HG03095 (cell line): ENCODE results near the gene MND1.
A peak's percentile ranks its signal among the peaks of the same experiment; 100 is the strongest.
"Not testable (repeated sequence)": the region's sequence is repeated elsewhere in the genome, so short reads cannot be mapped to it uniquely, and the experiment has no call there.

Experiments used
- ATAC-seq: cut with Tn5 transposase; IDR thresholded peaks from one replicate; pipeline ENCODE4 v1.9.1; 2021; ENCODE audit warnings: moderate library complexity; ENCODE audit not compliant: unreplicated experiment

MND1 gene

GRCh38 chr4:153433754-153434105, 89.2 kb downstream of the MND1 start:
- peak; percentile 1 for ATAC-seq

DNA sequence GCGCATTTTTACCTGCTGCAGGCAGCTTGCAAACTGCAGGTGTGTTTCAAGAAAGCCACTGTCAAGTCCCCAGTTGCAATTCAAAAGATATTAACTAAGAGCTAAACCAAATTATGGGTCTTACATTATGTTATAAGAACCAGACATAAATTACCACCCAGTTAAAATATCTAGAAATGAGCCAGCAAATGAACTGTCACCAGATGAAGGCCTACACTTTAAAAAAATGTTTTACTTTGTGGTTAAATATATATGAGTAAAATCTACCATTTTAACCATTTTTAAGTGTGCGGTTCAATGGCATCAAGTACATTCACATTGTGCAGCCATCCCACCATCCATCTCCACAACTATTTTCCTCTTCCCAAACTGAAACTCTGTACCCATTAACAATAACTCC, 89.7 kb downstream of the MND1 start:
- no peak for ATAC-seq

- ATAC-seq, result peak; percentile 66
These were observed 94.6 kb downstream of the MND1 start for GRCh38 chr4:153438916-153439756.

DNA sequence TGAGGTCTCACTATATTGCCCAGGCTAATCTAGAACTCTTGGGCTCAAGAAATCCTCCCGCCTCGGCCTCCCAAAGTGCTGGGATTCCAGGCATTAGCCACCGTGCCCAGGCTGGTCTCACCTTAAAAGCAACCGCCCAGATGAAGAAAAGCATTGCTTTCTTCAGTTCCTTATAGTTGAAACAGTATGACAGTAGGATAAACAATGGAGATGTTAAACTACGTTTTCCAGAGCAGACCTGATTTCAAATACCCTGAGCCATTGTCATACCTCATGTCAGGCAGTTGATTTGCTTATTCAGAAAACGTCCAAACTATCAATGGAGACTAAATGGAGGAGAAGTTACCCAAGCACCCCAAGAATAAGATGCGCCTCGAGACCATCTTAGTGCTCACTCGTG, 95.3 kb downstream of the MND1 start:
- ATAC-seq, result no peak

DNA sequence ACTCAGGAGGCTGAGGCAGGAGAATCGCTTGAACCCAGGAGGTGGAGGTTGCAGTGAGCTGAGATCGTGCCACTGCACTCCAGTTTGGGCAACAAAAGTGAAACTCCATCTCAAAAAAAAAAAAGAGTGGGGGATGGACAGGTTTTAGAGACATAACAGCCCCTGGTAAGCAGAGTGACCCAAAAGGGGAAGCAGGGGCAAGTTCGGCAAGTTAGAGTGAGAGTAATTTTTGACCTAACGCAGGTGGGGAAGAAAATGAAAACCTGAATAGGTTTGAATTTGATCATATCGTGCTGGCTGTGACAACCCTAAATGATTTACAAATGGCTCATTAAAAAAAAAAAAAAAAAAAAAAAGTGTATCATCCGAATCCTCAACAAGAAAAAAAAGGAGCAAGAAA, 96.0 kb downstream of the MND1 start:
- ATAC-seq, result no peak

DNA sequence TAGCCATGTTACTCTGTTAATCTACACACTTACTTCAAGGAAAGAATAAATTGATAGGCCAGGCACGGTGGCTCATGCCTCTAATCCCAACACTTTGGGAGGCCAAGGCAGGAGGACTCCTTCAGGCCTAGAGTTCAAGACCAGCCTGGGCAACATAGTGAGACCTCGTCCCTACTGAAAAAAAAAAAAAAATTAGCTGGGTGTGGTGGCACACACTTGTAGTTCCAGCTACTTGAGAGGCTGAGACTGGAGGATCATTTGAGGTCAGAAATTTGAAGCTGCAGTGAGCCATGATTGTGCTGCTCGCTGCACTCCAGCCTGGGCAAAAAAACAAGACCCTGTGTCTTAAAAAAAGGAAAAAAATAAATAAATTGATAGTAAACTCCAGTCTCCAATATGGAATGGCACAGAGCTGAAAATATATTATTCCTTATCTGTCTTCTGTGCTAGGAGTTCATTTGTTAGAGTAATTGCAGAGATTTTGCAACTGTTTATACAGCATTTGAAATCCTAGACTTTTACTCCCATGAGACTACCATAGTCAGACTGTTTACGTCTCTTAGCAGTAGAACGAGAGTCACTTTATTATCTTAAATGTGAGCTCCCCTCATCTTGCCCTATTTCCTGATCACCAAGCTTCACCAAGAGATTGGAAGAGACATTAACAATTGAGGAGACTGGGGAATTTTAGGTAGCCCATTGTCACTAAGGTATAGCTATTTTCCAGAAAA, 102.9 kb downstream of the MND1 start:
- ATAC-seq, result no peak

DNA sequence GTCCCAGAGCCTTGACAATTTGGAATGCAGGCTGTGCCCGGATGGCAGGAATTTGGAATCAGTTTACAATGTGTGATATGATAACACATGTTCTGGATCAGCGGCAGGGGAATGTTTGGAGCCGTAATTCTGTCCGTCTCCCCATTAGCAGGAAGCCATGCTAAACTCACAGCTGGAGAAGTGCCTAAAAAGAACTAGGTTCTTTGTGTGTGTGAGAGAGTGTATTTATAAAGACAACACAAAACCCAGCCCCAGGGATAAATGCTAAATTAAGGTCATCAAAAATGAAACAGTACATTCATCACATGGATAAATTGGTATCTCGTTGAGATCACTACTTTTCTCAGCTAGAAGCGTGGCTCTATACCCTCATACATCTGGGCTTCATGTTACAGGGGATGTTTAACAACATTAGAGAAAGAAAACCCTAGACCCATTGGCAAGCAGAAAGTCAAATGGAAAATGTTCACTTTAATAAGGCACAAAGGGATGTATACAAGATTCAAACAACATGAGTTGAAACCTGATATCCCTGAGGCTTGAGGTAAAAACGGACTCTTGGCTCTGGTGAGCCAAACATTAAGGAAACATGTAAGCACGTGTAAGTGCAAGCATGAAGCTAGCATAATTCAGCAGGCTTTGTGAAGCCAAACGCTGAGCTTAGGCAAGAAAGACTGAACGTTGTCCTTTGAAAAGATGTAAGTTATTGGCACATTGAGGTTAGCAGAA, 103.7 kb downstream of the MND1 start:
- ATAC-seq, result no peak

- no peak for ATAC-seq
These were observed 104.8 kb downstream of the MND1 start for GRCh38 chr4:153449338-153449737.

GRCh38 chr4:153450544-153450917, 106.0 kb downstream of the MND1 start:
- ATAC-seq, result no peak

DNA sequence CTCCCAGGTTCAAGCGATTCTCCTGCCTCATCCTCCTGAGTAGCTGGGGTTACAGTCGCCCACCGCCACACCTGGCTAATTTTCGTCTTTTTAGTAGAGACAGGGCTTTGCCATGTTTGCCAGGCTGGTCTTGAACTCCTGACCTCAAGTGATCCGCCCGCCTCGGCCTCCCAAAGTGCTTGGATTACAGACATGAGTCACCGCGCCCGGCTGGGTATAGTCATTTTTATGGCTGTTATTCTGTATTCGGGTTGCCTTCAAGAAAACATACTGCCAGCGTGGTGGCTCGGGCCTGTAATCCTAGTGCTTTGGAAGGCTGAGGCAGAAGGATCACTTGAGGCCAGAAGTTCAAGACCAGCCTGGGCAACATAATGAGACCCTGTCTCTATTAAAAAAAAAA, 106.7 kb downstream of the MND1 start:
- ATAC-seq, result not testable (repeated sequence)

- ATAC-seq, result no peak
These were observed 107.6 kb downstream of the MND1 start for GRCh38 chr4:153451911-153452657.

DNA sequence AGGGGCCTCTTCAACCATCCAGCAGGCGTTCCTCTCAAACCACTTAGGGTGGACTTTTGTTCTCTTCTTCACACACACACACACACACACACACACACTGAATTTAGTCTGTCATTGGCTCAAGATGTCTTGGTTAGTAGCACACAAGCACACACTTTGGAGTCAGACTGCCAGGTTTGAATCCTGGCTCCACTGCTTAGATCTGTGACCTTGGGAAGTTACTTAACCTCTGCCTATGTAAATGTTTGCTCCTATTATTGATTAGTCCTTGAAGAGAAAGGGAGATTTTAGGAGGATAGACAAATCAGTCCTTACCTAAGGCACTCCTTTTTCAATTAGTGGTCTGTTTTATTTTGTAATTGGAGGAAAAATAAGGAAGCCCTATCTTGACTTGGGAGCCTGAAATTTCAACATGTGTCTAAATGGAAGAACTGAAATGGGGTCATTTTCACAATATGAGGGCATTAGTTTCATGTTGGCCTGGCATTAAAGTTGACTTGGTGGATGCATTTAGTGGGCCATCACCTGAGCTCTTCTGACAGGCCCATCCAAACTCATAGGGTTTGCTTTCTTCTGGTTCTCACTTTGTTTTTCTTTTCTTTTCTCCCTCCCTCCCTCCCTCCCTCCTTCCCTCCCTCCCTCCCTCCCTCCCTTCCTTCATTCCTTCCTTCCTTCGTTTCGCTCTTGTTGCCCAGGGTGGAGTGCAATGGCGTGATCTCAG, 108.3 kb downstream of the MND1 start:
- no peak for ATAC-seq

DNA sequence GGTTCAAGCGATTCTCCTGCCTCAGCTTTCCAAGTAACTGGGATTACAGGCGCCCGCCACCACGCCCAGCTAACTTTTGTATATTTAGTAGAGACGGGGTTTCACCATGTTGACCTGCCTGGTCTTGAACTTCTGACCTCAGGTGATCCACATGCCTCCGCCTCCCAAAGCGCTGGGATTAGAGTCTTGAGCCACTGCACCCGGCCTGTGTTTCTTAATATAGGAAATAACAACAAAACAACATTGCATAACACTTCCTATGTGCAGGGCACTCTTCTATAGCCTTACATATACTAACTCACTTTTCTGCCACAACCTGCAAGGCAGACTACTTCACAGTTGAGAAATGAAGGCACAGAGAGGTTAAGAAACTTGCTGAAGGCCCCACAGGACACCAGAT, 108.9 kb downstream of the MND1 start:
- no peak for ATAC-seq

DNA sequence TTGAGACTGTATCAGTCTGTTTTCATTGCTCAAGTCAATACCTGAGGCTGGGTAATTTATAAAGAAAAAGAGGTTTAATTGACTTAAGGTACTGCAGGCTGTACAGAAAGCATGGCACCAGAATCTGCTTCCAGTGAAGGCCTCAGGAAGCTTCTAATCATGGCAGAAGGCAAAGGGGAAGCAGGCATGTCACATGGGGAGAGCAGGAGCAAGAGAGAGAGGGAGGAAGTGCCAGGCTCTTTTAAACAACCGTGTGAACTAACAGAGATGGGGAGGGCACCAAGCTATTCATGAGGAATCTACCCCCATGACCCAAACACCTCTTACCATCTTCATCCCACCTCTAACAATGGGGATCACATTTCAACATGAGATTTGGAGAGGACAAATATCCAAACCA, 114.5 kb downstream of the MND1 start:
- ATAC-seq, result no peak

DNA sequence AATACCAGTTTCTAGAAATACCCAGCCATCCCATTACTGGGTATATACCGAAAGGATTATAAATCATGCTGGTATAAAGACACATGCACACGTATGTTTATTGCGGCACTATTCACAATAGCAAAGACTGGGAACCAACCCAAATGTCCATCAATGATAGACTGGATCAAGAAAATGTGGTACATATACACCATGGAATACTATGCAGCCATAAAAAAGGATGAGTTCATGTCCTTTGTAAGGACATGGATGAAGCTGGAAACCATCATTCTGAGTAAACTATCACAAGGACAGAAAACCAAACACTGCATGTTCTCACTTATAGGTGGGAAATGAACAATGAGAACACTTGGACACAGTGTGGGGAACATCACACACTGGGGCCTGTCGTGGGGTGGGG, 117.1 kb downstream of the MND1 start:
- ATAC-seq, result not testable (repeated sequence)

GRCh38 chr4:153464068-153464467, 119.6 kb downstream of the MND1 start:
- no peak for ATAC-seq
